GM19397 (cell line): ENCODE measurements around the gene KRT82.
"Not testable (repeated sequence)": the region's sequence is repeated elsewhere in the genome, so short reads cannot be mapped to it uniquely, and the experiment has no call there.

ENCODE experiments used
- ATAC-seq: cut with Tn5 transposase; IDR thresholded peaks from one replicate; pipeline ENCODE4 v1.9.1; 2021; ENCODE audit warnings: mild to moderate bottlenecking, moderate library complexity; ENCODE audit not compliant: unreplicated experiment

Gene KRT82

GRCh38 chr12:52413782-52414345, 7.7 kb upstream of the KRT82 start:
- no peak for ATAC-seq

- no peak for ATAC-seq
These were observed 7.1 kb upstream of the KRT82 start for GRCh38 chr12:52413202-52413601.

GRCh38 chr12:52411815-52412214, 5.7 kb upstream of the KRT82 start:
- ATAC-seq: no peak

- ATAC-seq: not testable (repeated sequence)
These were observed 4.6 kb upstream of the KRT82 start for GRCh38 chr12:52410589-52411248.

- ATAC-seq: no peak
These were observed 1.8 kb upstream of the KRT82 start for GRCh38 chr12:52407918-52408317.

- no peak for ATAC-seq
These were observed 1.2 kb downstream of the KRT82 start for GRCh38 chr12:52404951-52405350.

- no peak for ATAC-seq
These were observed 2.6 kb downstream of the KRT82 start for GRCh38 chr12:52403561-52403960.

GRCh38 chr12:52402873-52403540, 3.1 kb downstream of the KRT82 start:
- no peak for ATAC-seq

- no peak for ATAC-seq
These were observed 3.8 kb downstream of the KRT82 start for GRCh38 chr12:52402377-52402776.

GRCh38 chr12:52401926-52402325, 4.2 kb downstream of the KRT82 start:
- ATAC-seq: no peak

GRCh38 chr12:52401526-52401925, 4.6 kb downstream of the KRT82 start:
- ATAC-seq: no peak

- ATAC-seq: no peak
These were observed 5.2 kb downstream of the KRT82 start for GRCh38 chr12:52400906-52401305.

GRCh38 chr12:52399756-52400155, 6.4 kb downstream of the KRT82 start:
- no peak for ATAC-seq

GRCh38 chr12:52398176-52398575, 8.0 kb downstream of the KRT82 start:
- ATAC-seq: no peak

GRCh38 chr12:52396656-52397055, 9.5 kb downstream of the KRT82 start:
- ATAC-seq: no peak

GRCh38 chr12:52395761-52396434, 10.2 kb downstream of the KRT82 start:
- ATAC-seq: no peak

GRCh38 chr12:52394836-52395405, 11.2 kb downstream of the KRT82 start:
- ATAC-seq: no peak

- ATAC-seq: no peak
These were observed 13.6 kb downstream of the KRT82 start for GRCh38 chr12:52392465-52393007.

GRCh38 chr12:52391618-52392002, 14.5 kb downstream of the KRT82 start:
- ATAC-seq: no peak

- no peak for ATAC-seq
These were observed 15.2 kb downstream of the KRT82 start for GRCh38 chr12:52390739-52391617.
